D721Med (cell line): ENCODE measurements around the gene RAP1GAP.

Source experiments
- DNase-seq: peaks from one replicate; pipeline ENCODE4 v3.0.0; 2011; ENCODE audit warnings: low spot score; ENCODE audit not compliant: insufficient read length
- FAIRE-seq: peaks from 2 replicates; lab custom pipeline; 2011; peaks lifted over from hg19 to GRCh38; lab: Jason Lieb, UNC
- TF ChIP-seq, protein P1 (sequence below): IDR thresholded peaks from 2 replicates; pipeline ENCODE4 v1.5.1; 2012; ENCODE audit warnings: mild to moderate bottlenecking, control low read depth; ENCODE audit not compliant: insufficient read depth; ENCODE audit errors: missing control alignments

The RAP1GAP gene

DNA sequence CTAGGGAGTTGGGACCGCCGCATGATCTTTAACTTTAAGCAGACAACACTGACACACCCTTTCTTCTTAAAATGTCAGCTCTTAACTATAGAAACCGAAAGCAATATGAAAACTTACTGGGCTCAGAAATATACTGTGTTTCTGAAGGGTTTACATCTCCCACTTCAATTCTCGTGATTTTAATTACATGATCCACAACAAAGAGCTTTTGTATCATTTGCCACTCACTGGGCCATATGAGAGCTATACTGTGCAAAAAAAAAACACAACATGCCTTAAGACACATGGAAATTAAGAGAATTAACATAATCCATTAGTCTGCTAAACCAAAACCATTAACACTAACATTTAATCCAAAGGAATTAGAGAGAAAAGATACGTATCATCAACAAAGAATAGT, 35.0 kb upstream of the RAP1GAP start:
- FAIRE-seq (no peak), DNase-seq (no peak)
- TF ChIP-seq, protein P1, sequence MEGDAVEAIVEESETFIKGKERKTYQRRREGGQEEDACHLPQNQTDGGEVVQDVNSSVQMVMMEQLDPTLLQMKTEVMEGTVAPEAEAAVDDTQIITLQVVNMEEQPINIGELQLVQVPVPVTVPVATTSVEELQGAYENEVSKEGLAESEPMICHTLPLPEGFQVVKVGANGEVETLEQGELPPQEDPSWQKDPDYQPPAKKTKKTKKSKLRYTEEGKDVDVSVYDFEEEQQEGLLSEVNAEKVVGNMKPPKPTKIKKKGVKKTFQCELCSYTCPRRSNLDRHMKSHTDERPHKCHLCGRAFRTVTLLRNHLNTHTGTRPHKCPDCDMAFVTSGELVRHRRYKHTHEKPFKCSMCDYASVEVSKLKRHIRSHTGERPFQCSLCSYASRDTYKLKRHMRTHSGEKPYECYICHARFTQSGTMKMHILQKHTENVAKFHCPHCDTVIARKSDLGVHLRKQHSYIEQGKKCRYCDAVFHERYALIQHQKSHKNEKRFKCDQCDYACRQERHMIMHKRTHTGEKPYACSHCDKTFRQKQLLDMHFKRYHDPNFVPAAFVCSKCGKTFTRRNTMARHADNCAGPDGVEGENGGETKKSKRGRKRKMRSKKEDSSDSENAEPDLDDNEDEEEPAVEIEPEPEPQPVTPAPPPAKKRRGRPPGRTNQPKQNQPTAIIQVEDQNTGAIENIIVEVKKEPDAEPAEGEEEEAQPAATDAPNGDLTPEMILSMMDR: no peak

DNA sequence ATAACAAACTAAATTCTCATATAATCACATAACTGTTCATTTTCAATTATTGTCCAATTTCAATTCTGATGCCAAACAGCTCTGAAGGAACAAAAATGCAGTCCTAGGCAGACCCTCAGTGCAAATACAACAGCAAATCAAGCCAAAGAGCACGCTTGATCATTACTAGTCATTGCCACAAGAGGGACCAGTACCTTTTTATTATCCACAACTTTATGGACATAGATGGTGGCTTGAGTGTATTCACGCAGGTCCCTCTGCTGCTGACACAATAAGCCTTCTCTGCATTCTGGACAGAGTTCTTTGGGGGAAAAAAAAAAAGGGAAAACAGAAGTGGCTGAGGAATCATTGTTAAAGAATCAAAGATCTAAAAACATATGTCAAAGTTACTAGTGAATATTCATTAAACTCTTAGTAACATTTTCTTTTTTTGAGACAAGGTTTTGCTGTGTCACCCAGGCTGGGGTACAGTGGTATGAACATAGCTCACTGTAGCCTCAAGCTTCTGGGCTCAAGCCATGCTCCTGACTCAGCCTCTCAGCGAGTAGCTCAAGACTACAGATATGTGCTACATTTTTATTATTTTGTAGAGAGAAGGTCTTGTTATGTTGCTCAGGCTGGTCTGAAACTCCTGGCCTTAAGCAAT, 34.3 kb upstream of the RAP1GAP start:
- no peak for DNase-seq
- TF ChIP-seq, protein P1: peak; percentile 30
- FAIRE-seq: no peak

DNA sequence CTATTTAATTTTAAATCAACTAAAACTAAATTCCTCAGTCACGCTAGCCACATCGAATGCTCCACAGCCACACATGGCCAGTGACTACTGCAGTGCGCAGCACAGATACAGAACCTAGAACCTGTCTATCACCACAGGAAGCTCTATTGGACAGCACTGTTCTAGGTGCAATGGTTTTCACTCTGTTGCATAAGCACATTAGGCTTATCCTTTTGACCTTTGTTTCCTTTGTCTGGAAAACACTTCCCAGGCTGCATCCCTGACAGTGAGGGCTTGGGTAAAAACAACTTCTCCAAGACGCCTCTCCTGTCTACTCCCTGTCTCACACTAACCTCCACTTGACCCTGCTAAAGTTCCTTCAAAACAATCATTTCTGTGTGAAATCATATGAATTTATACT, 33.6 kb upstream of the RAP1GAP start:
- DNase-seq: no peak
- TF ChIP-seq, protein P1: no peak
- FAIRE-seq: no peak

DNA sequence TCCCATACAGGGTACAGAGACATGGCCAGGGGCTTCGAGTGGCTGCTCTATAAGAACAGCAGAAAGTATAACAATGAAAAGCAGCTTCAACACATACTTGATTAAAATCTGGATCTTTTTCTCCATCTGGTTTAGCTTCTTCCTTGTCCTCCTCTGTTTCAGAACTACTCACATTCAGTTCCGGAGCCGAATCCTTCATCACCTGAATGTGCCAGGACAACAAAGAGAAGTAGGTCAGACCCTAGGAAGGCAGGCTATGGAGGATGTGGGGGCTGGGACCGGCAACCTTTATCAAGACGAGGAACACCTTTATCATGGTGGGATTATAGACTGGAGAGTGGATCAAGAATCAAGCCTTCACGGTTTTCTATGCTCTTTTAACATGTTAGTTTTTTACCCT, 32.2 kb upstream of the RAP1GAP start:
- DNase-seq (no peak), FAIRE-seq (no peak)
- TF ChIP-seq, protein P1: no peak

DNA sequence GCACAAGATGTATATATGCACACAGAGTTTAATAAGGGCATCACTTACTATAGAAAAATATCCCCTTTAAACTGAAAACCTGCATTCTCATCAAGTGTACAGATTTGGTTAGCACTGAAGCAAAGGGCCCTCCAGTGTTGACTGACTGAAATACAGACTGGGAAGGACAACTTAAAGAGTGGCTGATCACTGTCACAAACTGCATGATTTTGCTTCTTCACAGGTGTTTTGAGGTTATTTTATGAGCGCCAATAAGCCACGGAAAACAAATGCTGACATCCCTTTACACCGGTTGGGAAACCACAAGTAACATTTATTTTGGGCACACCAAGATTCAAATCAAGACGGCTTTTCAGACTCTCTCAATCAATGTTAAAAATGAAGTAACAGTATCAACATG, 30.9 kb upstream of the RAP1GAP start:
- no peak for FAIRE-seq
- TF ChIP-seq, protein P1: no peak
- DNase-seq: no peak

DNA sequence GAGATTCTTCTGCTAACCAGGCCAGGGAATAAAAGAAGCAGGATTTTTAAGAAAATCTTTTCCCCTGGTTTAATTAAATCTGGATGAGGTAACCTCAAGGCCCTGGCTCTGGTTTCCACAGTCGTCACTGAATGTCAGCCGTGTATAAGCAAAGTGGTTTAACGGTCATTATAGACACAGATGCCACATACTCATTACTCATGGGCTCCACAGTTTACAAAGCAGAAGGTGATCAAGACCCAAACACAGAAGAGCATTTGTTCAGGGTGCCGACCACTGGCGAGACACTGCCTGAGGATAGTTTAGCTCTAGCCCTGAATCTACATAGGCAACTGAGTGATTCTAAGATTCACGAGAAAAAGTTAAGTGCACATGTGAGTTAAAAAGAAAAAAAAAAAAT, 27.8 kb upstream of the RAP1GAP start:
- DNase-seq: no peak
- no peak for FAIRE-seq
- TF ChIP-seq, protein P1: no peak

DNA sequence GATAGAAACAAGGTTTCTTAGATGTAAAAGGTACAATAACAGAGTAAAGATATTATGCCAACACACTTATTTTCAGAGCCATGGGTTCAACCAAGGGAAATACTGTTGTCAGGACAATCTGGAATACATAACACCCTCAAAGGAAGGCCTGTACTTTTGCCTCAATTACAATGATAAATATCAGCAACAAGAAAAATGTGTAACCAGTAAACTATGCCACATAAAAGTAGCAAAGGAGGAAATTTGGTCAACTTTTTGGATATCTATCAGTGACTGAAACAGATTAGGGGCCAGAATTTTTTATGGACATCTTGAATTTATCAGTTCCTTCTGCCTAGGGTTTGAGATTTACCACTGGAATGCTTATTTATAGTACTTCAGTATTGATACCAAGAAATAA, 24.6 kb upstream of the RAP1GAP start:
- DNase-seq: no peak
- no peak for FAIRE-seq
- TF ChIP-seq, protein P1: no peak
